ENCODE measurements around the gene SPSB1. TPM values are rescaled to one million over a fixed set of nuclear protein-coding genes. Genes with fewer than 3 reads are reported as not detected.

The SPSB1 gene
- total RNA-seq, 3 donors from 2014 or later (not counting 1 experiment from before 2014, with no cell fraction given), result 0.82 to 3.0 (median 1.5) TPM

DNA sequence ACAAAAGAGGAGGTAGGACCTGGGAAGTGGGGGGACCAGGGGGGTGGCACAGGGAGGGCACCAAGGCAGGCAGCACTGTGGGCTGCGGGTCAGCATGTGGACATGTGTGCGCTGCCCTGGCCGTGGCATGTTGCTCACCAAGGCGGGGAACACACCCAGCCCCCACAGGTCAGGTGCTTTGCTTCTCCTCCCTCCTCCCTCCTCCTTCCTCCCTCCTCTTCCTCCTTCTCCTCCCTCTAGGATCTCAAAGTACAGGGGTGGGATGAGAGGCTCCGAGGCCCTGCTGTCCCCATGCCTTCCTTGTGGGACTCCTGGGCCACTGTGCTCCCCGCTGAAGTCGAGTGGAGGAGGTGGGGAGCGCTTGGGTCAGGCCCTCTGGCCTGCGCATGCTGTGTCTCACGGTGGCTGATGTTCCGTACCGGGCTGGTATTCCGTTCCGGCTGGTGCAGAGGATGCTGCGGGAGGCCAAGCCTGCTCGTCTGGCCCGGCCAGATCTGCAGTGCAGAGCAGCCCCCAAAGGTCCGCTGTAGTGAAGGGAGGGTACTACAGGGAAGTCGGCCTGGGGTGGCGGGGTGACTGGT is 26.6 kb downstream of the SPSB1 start:
- Histone ChIP-seq H3K27ac (ENCODE audit: low read length) (no peak overlapping the region), H3K4me1 (ENCODE audit: control insufficient read depth, insufficient read depth, low read length) (peaks cover 5% of the 10 kb centered on the region), H3K27me3 (ENCODE audit: control insufficient read depth, insufficient read depth, low read length) (no peaks in the 10 kb centered on the region), H3K36me3 (ENCODE audit: control insufficient read depth, insufficient read depth, low read length) (no peaks in the 10 kb centered on the region), H3K4me3 (ENCODE audit: low read length) (no peak overlapping the region), H3K9me3 (ENCODE audit: control insufficient read depth, insufficient read depth, low read length) (no peaks in the 10 kb centered on the region)
- Mint-ChIP-seq H3K27me3 (ENCODE audit: low read depth in 2 of 2) (no peaks in the 10 kb centered on the region), H3K4me1 (peaks cover 0 to 5% of the 10 kb centered on the region in 2 donors), H3K36me3 (no peaks in the 10 kb centered on the region), H3K9me3 (no peaks in the 10 kb centered on the region), H3K4me3 (no peak overlapping the region), H3K27ac (no peak overlapping the region)
- ATAC-seq (no peak), DNase-seq (no peak)
- intact Hi-C loops (cut with micrococcal nuclease), result no loop called here
- TF ChIP-seq, protein P1, sequence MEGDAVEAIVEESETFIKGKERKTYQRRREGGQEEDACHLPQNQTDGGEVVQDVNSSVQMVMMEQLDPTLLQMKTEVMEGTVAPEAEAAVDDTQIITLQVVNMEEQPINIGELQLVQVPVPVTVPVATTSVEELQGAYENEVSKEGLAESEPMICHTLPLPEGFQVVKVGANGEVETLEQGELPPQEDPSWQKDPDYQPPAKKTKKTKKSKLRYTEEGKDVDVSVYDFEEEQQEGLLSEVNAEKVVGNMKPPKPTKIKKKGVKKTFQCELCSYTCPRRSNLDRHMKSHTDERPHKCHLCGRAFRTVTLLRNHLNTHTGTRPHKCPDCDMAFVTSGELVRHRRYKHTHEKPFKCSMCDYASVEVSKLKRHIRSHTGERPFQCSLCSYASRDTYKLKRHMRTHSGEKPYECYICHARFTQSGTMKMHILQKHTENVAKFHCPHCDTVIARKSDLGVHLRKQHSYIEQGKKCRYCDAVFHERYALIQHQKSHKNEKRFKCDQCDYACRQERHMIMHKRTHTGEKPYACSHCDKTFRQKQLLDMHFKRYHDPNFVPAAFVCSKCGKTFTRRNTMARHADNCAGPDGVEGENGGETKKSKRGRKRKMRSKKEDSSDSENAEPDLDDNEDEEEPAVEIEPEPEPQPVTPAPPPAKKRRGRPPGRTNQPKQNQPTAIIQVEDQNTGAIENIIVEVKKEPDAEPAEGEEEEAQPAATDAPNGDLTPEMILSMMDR (IDR thresholded peaks at IDR 0.05), result no peak
- 92% methylated on average over 20 of the region's 20 CpGs for WGBS (ENCODE audit: insufficient coverage)

DNA sequence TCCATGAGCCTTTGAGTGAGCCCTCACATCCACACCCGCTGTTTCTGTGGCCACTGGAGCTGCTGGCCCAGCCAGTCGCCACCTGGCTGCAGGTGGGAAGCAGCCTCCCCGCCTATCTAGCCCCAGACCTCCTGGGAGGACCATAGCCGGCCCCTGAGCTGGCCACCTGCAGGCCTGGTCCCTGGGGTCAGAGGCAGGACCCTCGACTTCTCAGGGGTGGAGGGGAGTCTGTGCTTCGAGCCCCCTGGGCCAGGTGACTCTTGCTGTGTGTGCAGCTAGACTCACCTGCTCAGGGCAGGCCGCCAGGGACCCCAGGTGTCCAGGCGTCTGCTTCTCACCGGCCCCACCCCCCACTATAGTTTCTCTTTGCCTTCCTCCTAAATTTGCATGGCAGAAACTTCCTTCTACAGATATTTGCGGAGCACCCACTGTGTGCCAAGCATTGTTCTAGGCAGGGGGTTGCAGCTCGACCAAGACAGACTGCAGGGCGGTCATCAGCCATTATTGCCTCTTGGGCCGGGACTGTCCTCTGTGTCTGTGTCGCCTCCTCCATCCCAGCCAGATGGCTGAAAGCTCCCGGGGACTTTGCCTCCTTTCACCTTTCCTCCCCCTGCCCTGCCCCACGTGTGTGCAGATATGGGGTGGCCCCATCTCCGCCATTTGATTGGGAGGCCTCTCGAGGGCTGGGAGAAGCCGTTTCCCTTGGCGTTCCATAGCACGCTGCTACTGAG is 27.3 kb downstream of the SPSB1 start:
- Mint-ChIP-seq H3K4me1 (peaks cover 0 to 5% of the 10 kb centered on the region in 2 donors), H3K9me3 (no peaks in the 10 kb centered on the region), H3K4me3 (no peak overlapping the region), H3K27me3 (ENCODE audit: low read depth in 2 of 2) (no peaks in the 10 kb centered on the region), H3K36me3 (no peaks in the 10 kb centered on the region), H3K27ac (no peak overlapping the region)
- peaks cover 5% of the 10 kb centered on the region for H3K4me1 ChIP-seq (ENCODE audit: control insufficient read depth, insufficient read depth, low read length)
- intact Hi-C loops (cut with micrococcal nuclease), result no loop called here
- TF ChIP-seq, protein P1 (IDR thresholded peaks at IDR 0.05), result no peak
- H3K36me3 ChIP-seq (ENCODE audit: control insufficient read depth, insufficient read depth, low read length), result no peaks in the 10 kb centered on the region
- DNase-seq (no peak), ATAC-seq (no peak)
- H3K27me3 ChIP-seq (ENCODE audit: control insufficient read depth, insufficient read depth, low read length), result no peaks in the 10 kb centered on the region
- H3K4me3 ChIP-seq (ENCODE audit: low read length), result no peak overlapping the region
- H3K27ac ChIP-seq (ENCODE audit: low read length), result no peak overlapping the region
- 86% methylated on average over 21 of the region's 21 CpGs for WGBS (ENCODE audit: insufficient coverage)
- no peaks in the 10 kb centered on the region for H3K9me3 ChIP-seq (ENCODE audit: control insufficient read depth, insufficient read depth, low read length)

DNA sequence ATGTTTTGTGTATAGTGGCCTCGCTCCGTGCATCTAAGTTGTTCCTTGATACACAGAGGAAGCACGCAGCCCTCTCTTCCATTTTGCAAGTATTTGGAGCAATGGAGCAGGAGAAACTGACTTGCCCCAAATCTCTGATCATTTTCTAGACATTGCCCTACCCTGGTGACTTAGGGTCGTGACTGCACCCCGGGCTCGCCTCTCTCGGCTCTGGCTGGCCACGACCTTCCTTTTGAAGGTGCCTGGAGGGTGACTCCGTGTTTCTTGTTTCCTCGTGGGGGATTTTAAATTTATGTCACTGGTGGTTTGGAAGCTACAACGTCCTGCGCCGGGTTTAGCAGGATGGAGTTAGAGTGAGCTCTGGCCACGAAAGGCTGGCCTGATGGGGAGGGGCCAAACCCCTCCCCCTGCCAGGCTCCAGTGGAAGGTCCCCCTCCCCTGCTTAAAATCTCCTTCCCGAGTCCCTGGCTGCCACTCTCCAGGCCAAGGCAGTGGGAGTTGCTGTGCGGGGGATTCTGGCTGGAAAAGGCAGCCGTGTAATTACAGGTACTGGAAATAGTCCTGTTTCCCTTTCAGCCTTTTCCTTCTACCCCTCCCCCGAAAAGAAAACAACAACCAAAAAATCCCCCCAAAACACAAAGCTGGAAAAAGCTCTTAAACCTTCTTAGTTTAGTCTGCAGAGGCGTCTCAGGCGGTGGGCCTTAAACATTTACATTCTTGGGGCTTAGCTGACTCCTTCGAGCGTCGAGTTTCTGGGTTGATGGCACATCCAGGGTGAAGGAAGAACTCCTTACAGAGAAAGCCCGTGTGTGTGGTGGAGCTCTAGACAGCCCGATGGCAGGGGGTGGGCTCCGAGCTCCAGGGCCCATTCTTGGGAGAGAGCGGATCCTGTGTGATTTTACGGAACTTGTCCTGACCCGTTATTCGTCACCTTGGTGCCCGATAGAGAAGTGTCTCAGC is 28.1 kb downstream of the SPSB1 start:
- Mint-ChIP-seq H3K9me3 (no peaks in the 10 kb centered on the region), H3K4me1 (peaks cover 0 to 5% of the 10 kb centered on the region in 2 donors), H3K27me3 (ENCODE audit: low read depth in 2 of 2) (no peaks in the 10 kb centered on the region), H3K4me3 (no peak overlapping the region), H3K27ac (no peak overlapping the region), H3K36me3 (no peaks in the 10 kb centered on the region)
- DNase-seq (no peak), ATAC-seq (no peak)
- H3K9me3 ChIP-seq (ENCODE audit: control insufficient read depth, insufficient read depth, low read length), result no peaks in the 10 kb centered on the region
- no peaks in the 10 kb centered on the region for H3K27me3 ChIP-seq (ENCODE audit: control insufficient read depth, insufficient read depth, low read length)
- no peak overlapping the region for H3K4me3 ChIP-seq (ENCODE audit: low read length)
- H3K4me1 ChIP-seq (ENCODE audit: control insufficient read depth, insufficient read depth, low read length), result peaks cover 5% of the 10 kb centered on the region
- no peaks in the 10 kb centered on the region for H3K36me3 ChIP-seq (ENCODE audit: control insufficient read depth, insufficient read depth, low read length)
- H3K27ac ChIP-seq (ENCODE audit: low read length), result no peak overlapping the region
- intact Hi-C loops (cut with micrococcal nuclease), result no loop called here
- TF ChIP-seq, protein P1 (IDR thresholded peaks at IDR 0.05), result no peak
- WGBS (ENCODE audit: insufficient coverage), result 78% methylated on average over 31 of the region's 31 CpGs

All from natural killer cell (primary cell).